ENCODE data around the gene ZFP2. TPM values are rescaled to one million over a fixed set of nuclear protein-coding genes. Genes with fewer than 3 reads are reported as not detected.

Gene ZFP2
- total RNA-seq (2014; rRNA removed; shearing (Covaris generic)), result 0.22 and 0.31 TPM in 2 replicates
- total RNA-seq (2022), result 0.32 TPM in 1 of 2 replicates, not detected in the other
- Bru-seq, nascent RNA, result percentile 20 among the genes with signal in this experiment
- BruChase-seq, experiment 1, labeled RNA remaining after a 6-hour chase, result percentile 39 among the genes with signal in this experiment
- percentile 38 among the genes with signal in this experiment for BruChase-seq, experiment 2, labeled RNA remaining after a 2-hour chase
- long read RNA-seq, result 0 reads

GRCh38 chr5:178895615-178896571 is at the start of gene ZFP2:
ZFP2 (plus strand) TSS chr5:178895913; CDS start chr5:178931314, 35,401 bp downstream.
- ChIA-PET CTCF (ENCODE audit: unreplicated experiment) (no interaction called here), POLR2A (no interaction called here)
- Histone ChIP-seq H3K79me2 (ENCODE audit: insufficient read depth, low read depth, low read length) (no peaks in the 10 kb centered on the region), H3K36me3 (ENCODE audit: insufficient read depth, low read length) (no peaks in the 10 kb centered on the region), H3K4me2 (ENCODE audit: low read length) (peak within 1 kb of the TSS; percentile 54), H4K20me1 (ENCODE audit: insufficient read depth, low read length) (no peaks in the 10 kb centered on the region), H3K9me3 (ENCODE audit: low read length) (no peaks in the 10 kb centered on the region), H3K4me1 (ENCODE audit: insufficient read depth, low read length, poor library complexity, severe bottlenecking) (peaks cover 6% of the 10 kb centered on the region), H3K27ac (ENCODE audit: low read depth, low read length, poor library complexity, severe bottlenecking) (no peak within 1 kb of the TSS), H3K9me2 (ENCODE audit: insufficient read depth, low read length) (no peaks in the 10 kb centered on the region), H2AFZ (ENCODE audit: low read length) (peak within 1 kb of the TSS; percentile 85), H3K4me3 (ENCODE audit: low read depth, low read length, poor library complexity, severe bottlenecking) (peak within 1 kb of the TSS; percentile 64)
- DNase-seq (ENCODE audit: low spot score), result peak; percentile 33
- no TSS peak for BruUV-seq (replicated peaks)
- intact Hi-C loops (cut with micrococcal nuclease; ENCODE audit: unreplicated experiment), result no loop called here
- TF ChIP-seq CTCF (conservative IDR thresholded peaks at IDR 0.05; ENCODE audit: low read length) (no peak), EZH2phosphoT487 (IDR thresholded peaks at IDR 0.05; ENCODE audit: borderline replicate concordance, low read depth, low read length) (no peak)

- no peaks in the 10 kb centered on the region for H3K36me3 ChIP-seq (ENCODE audit: insufficient read depth, low read length)
- no peaks in the 10 kb centered on the region for H3K79me2 ChIP-seq (ENCODE audit: insufficient read depth, low read depth, low read length)
- TF ChIP-seq EZH2phosphoT487 (IDR thresholded peaks at IDR 0.05; ENCODE audit: borderline replicate concordance, low read depth, low read length), result no peak
- TF ChIP-seq CTCF (conservative IDR thresholded peaks at IDR 0.05; ENCODE audit: low read length), result no peak
- no peak overlapping the region for H3K4me2 ChIP-seq (ENCODE audit: low read length)
- no peaks in the 10 kb centered on the region for H3K4me1 ChIP-seq (ENCODE audit: insufficient read depth, low read length, poor library complexity, severe bottlenecking)
- no peak for DNase-seq (ENCODE audit: low spot score)
- BruUV-seq (replicated peaks), result no TSS peak
- H3K27ac ChIP-seq (ENCODE audit: low read depth, low read length, poor library complexity, severe bottlenecking), result no peak overlapping the region
- CTCF ChIA-PET (ENCODE audit: unreplicated experiment), result no interaction called here
- H2AFZ ChIP-seq (ENCODE audit: low read length), result no peak overlapping the region
- intact Hi-C loops (cut with micrococcal nuclease; ENCODE audit: unreplicated experiment), result no loop called here
- no peaks in the 10 kb centered on the region for H3K9me2 ChIP-seq (ENCODE audit: insufficient read depth, low read length)
- POLR2A ChIA-PET, result interaction anchor here (1.1 kb wide), 1 partner anchor 9 kb away, joined by 3 read pairs; no protein-coding TSS in a partner anchor
- H3K9me3 ChIP-seq (ENCODE audit: low read length), result no peaks in the 10 kb centered on the region
- H3K4me3 ChIP-seq (ENCODE audit: low read depth, low read length, poor library complexity, severe bottlenecking), result no peak overlapping the region
- H4K20me1 ChIP-seq (ENCODE audit: insufficient read depth, low read length), result no peaks in the 10 kb centered on the region
Measured at GRCh38 chr5:178849316-178849715, 46.4 kb upstream of the ZFP2 start.

Data from OCI-LY7 (cell line).